Trophoblast cell (in vitro differentiated cells and primary cell): ENCODE measurements around the gene RPS21.
"Not testable (repeated sequence)": the region's sequence is repeated elsewhere in the genome, so short reads cannot be mapped to it uniquely, and the experiment has no call there.

Source experiments
- DNase-seq, 2 donors: peaks; one replicate each; pipeline ENCODE4 v3.0.0-alpha.2; 2016
- H2AFZ ChIP-seq: 2 replicates; pipeline ENCODE4 v1.6.1; 2013; ENCODE audit warnings: low read length, moderate library complexity, mild to moderate bottlenecking; ENCODE audit not compliant: insufficient read depth, poor library complexity
- H2AK5ac ChIP-seq: 2 replicates; pipeline ENCODE4 v1.6.1; 2013; ENCODE audit warnings: mild to moderate bottlenecking, low read length
- H2BK120ac ChIP-seq: 2 replicates; pipeline ENCODE4 v1.6.1; 2013; ENCODE audit warnings: low read length, mild to moderate bottlenecking, moderate library complexity; ENCODE audit not compliant: insufficient read depth, poor library complexity
- H2BK12ac ChIP-seq: 2 replicates; pipeline ENCODE4 v1.6.1; 2013; ENCODE audit warnings: mild to moderate bottlenecking, low read length, moderate library complexity
- H2BK5ac ChIP-seq: 2 replicates; pipeline ENCODE4 v1.6.1; 2013; ENCODE audit warnings: low read length, low read depth, moderate library complexity, mild to moderate bottlenecking; ENCODE audit not compliant: poor library complexity
- H3K14ac ChIP-seq: 2 replicates; pipeline ENCODE4 v1.6.1; 2013; ENCODE audit warnings: mild to moderate bottlenecking, low read length
- H3K18ac ChIP-seq: 2 replicates; pipeline ENCODE4 v1.6.1; 2013; ENCODE audit warnings: mild to moderate bottlenecking, low read length
- H3K23ac ChIP-seq: 2 replicates; pipeline ENCODE4 v1.6.1; 2013; ENCODE audit warnings: low read length
- H3K27ac ChIP-seq: 2 replicates; pipeline ENCODE4 v1.5.1; 2013; ENCODE audit warnings: low read depth, mild to moderate bottlenecking, inconsistent platforms, low read length, moderate library complexity
- H3K27me3 ChIP-seq: 2 replicates; pipeline ENCODE4 v1.6.1; 2013; ENCODE audit warnings: inconsistent platforms, mild to moderate bottlenecking, low read length, moderate library complexity; ENCODE audit not compliant: insufficient read depth
- H3K36me3 ChIP-seq, 2 experiments: 1 replicate in 1 of 2; 2 replicates in 1 of 2; pipeline ENCODE4 v1.6.1; 2013; ENCODE audit warnings: low read length in 2 of 2, mild to moderate bottlenecking in 2 of 2, moderate library complexity in 1 of 2; ENCODE audit not compliant: insufficient read depth in 2 of 2, control insufficient read depth in 1 of 2
- H3K4ac ChIP-seq: 2 replicates; pipeline ENCODE4 v1.6.1; 2013; ENCODE audit warnings: low read depth, mild to moderate bottlenecking, low read length, moderate library complexity
- H3K4me1 ChIP-seq, 2 experiments: 1 replicate in 1 of 2; 2 replicates in 1 of 2; pipeline ENCODE4 v1.6.1; 2013; ENCODE audit warnings: low read length in 2 of 2, mild to moderate bottlenecking in 2 of 2, moderate library complexity in 1 of 2; ENCODE audit not compliant: insufficient read depth in 2 of 2, control insufficient read depth in 1 of 2
- H3K4me2 ChIP-seq: 2 replicates; pipeline ENCODE4 v1.6.1; 2013; ENCODE audit warnings: inconsistent platforms, mild to moderate bottlenecking, low read length, moderate library complexity
- H3K4me3 ChIP-seq: 2 replicates; pipeline ENCODE4 v1.5.1; 2013; ENCODE audit warnings: mild to moderate bottlenecking, low read depth, low read length, inconsistent platforms
- H3K79me1 ChIP-seq: one replicate; pipeline ENCODE4 v1.6.1; 2013; ENCODE audit warnings: low read length
- H3K79me2 ChIP-seq: 2 replicates; pipeline ENCODE4 v1.6.1; 2013; ENCODE audit warnings: low read length, mild to moderate bottlenecking; ENCODE audit not compliant: control insufficient read depth, insufficient read depth, poor library complexity
- H3K9ac ChIP-seq: 2 replicates; pipeline ENCODE4 v1.6.1; 2013; ENCODE audit warnings: mild to moderate bottlenecking, low read length
- H3K9me3 ChIP-seq: 2 replicates; pipeline ENCODE4 v1.6.1; 2013; ENCODE audit warnings: low read depth, mild to moderate bottlenecking, control low read depth, inconsistent platforms, low read length; ENCODE audit not compliant: insufficient read depth
- H4K12ac ChIP-seq: 2 replicates; pipeline ENCODE4 v1.6.1; 2013; ENCODE audit warnings: low read depth, mild to moderate bottlenecking, low read length, moderate library complexity
- H4K8ac ChIP-seq: 2 replicates; pipeline ENCODE4 v1.6.1; 2013; ENCODE audit warnings: low read depth, mild to moderate bottlenecking, low read length, moderate library complexity
- H4K91ac ChIP-seq: one replicate; pipeline ENCODE4 v1.6.1; 2013; ENCODE audit warnings: low read depth, mild to moderate bottlenecking, low read length, moderate library complexity
- WGBS: extraction: QIAGEN DNeasy Blood & Tissue Kit; methylation state at CpG from one replicate; pipeline ENCODE4 v1.1.7; 2013; ENCODE audit warnings: missing lambda C conversion rate; ENCODE audit not compliant: insufficient read length, insufficient coverage; ENCODE audit errors: extremely low coverage; 5-methylcytosine and 5-hydroxymethylcytosine counted together

The RPS21 gene

GRCh38 chr20:62370807-62371587, 15.9 kb upstream of the RPS21 start:
- peaks cover 11% of the 10 kb centered on the region for H3K79me2 ChIP-seq
- no peak for DNase-seq

GRCh38 chr20:62371588-62372041, 15.3 kb upstream of the RPS21 start:
- H2BK12ac ChIP-seq = no peak overlapping the region
- no peaks in the 10 kb centered on the region for H3K27me3 ChIP-seq
- no peak overlapping the region for H3K4me3 ChIP-seq
- no peak overlapping the region for H3K18ac ChIP-seq
- no peak overlapping the region for H3K27ac ChIP-seq
- H3K79me2 ChIP-seq = peaks cover 5% of the 10 kb centered on the region
- no peak overlapping the region for H2BK120ac ChIP-seq
- no peaks in the 10 kb centered on the region for H3K36me3 ChIP-seq
- H3K9me3 ChIP-seq = no peaks in the 10 kb centered on the region
- WGBS = no CpG with 5 or more reads among the region's 8 CpGs
- no peak overlapping the region for H4K8ac ChIP-seq
- no peak overlapping the region for H4K12ac ChIP-seq
- H3K79me1 ChIP-seq = peaks cover 37% of the 10 kb centered on the region
- H3K4me2 ChIP-seq = no peak overlapping the region
- no peak overlapping the region for H3K4ac ChIP-seq
- H3K14ac ChIP-seq = no peak overlapping the region
- peaks cover 35% of the 10 kb centered on the region in 2 experiments for H3K4me1 ChIP-seq
- no peak overlapping the region for H3K23ac ChIP-seq
- DNase-seq = no peak
- no peak overlapping the region for H2BK5ac ChIP-seq
- H3K9ac ChIP-seq = no peak overlapping the region
- peak overlapping the region; percentile 21 for H4K91ac ChIP-seq
- no peak overlapping the region for H2AFZ ChIP-seq
- no peak overlapping the region for H2AK5ac ChIP-seq

More at GRCh38 chr20:62370807-62371587, 15.9 kb upstream of the RPS21 start:
- H3K9ac ChIP-seq = no peak overlapping the region
- H4K8ac ChIP-seq = no peak overlapping the region
- no CpG with 5 or more reads among the region's 18 CpGs for WGBS
- peak overlapping the region; percentile 79 for H2AK5ac ChIP-seq
- H3K4me1 ChIP-seq = peaks cover 32 to 33% of the 10 kb centered on the region in 2 experiments
- H2AFZ ChIP-seq = no peak overlapping the region
- peak overlapping the region; percentile 21 for H3K18ac ChIP-seq
- peak overlapping the region; percentile 45 for H4K91ac ChIP-seq
- no peak overlapping the region for H3K4me3 ChIP-seq
- no peak overlapping the region for H3K14ac ChIP-seq
- H3K9me3 ChIP-seq = no peaks in the 10 kb centered on the region
- H4K12ac ChIP-seq = no peak overlapping the region
- no peaks in the 10 kb centered on the region for H3K27me3 ChIP-seq
- H3K79me1 ChIP-seq = peaks cover 40% of the 10 kb centered on the region
- peak overlapping the region; percentile 32 for H2BK12ac ChIP-seq
- H3K36me3 ChIP-seq = no peaks in the 10 kb centered on the region
- H2BK5ac ChIP-seq = no peak overlapping the region
- no peak overlapping the region for H2BK120ac ChIP-seq
- H3K4ac ChIP-seq = no peak overlapping the region
- H3K4me2 ChIP-seq = no peak overlapping the region
- no peak overlapping the region for H3K27ac ChIP-seq
- H3K23ac ChIP-seq = no peak overlapping the region

GRCh38 chr20:62372042-62372993, 14.6 kb upstream of the RPS21 start:
- Histone ChIP-seq H3K36me3 (no peaks in the 10 kb centered on the region), H3K23ac (no peak overlapping the region), H3K27me3 (no peaks in the 10 kb centered on the region), H3K27ac (no peak overlapping the region), H3K4me2 (no peak overlapping the region), H2BK120ac (no peak overlapping the region), H3K9ac (no peak overlapping the region), H2AFZ (no peak overlapping the region), H3K79me1 (peaks cover 39% of the 10 kb centered on the region), H3K18ac (no peak overlapping the region), H4K12ac (no peak overlapping the region), H2BK5ac (no peak overlapping the region), H3K14ac (no peak overlapping the region), H3K4me3 (no peak overlapping the region), H3K4me1 (peaks cover 41 to 42% of the 10 kb centered on the region in 2 experiments), H3K4ac (no peak overlapping the region), H4K91ac (no peak overlapping the region), H3K79me2 (peaks cover 2% of the 10 kb centered on the region), H4K8ac (no peak overlapping the region), H2AK5ac (peak overlapping the region; percentile 26), H2BK12ac (no peak overlapping the region), H3K9me3 (no peaks in the 10 kb centered on the region)
- DNase-seq = no peak
- no CpG with 5 or more reads among the region's 29 CpGs for WGBS

- not testable (repeated sequence) for DNase-seq, H3K9ac ChIP-seq, H3K36me3 ChIP-seq, H3K14ac ChIP-seq, H3K79me2 ChIP-seq, H3K27me3 ChIP-seq, H2AFZ ChIP-seq, H3K9me3 ChIP-seq, H2AK5ac ChIP-seq, H3K18ac ChIP-seq, H3K27ac ChIP-seq, H2BK12ac ChIP-seq, H2BK5ac ChIP-seq, H4K8ac ChIP-seq, H3K23ac ChIP-seq, H3K4me3 ChIP-seq, H3K4me2 ChIP-seq, H3K4ac ChIP-seq, H4K12ac ChIP-seq, H2BK120ac ChIP-seq, H4K91ac ChIP-seq
- Histone ChIP-seq H3K79me1 (peaks cover 37% of the 10 kb centered on the region), H3K4me1 (peaks cover 39 to 42% of the 10 kb centered on the region in 2 experiments)
- WGBS = no CpG with 5 or more reads among the region's 40 CpGs
Observed at GRCh38 chr20:62373631-62374179, 13.2 kb upstream of the RPS21 start.
